ENCODE results near the gene NEDD4. TPM values are rescaled to one million over a fixed set of nuclear protein-coding genes. Genes with fewer than 3 reads are reported as not detected.
"Not testable (repeated sequence)": the region's sequence is repeated elsewhere in the genome, so short reads cannot be mapped to it uniquely, and the experiment has no call there.

Gene NEDD4
- total RNA-seq, 2 experiments from 2014 or later: 2.6 to 2.7 TPM

- ATAC-seq (ENCODE audit: poor library complexity); DNase-seq; H3K9me3 ChIP-seq (ENCODE audit: control insufficient read depth in 1 of 2, insufficient read depth in 1 of 2, low read length in 2 of 2); H3K36me3 ChIP-seq (ENCODE audit: insufficient read depth, low read length); H3K4me1 Mint-ChIP-seq (ENCODE audit: low read depth); intact Hi-C loops (cut with DNase I, micrococcal nuclease); H3K4me3 ChIP-seq (ENCODE audit: low read length); POLR2A ChIA-PET; H3K4me3 Mint-ChIP-seq; H3K36me3 Mint-ChIP-seq (ENCODE audit: low read depth); H3K4me1 ChIP-seq (ENCODE audit: insufficient read depth, low read length); H3K27ac ChIP-seq (ENCODE audit: low read depth in 1 of 2, low read length in 2 of 2); H3K27ac Mint-ChIP-seq; H3K9me3 Mint-ChIP-seq: not testable (repeated sequence)
- H3K27me3 ChIP-seq (ENCODE audit: control insufficient read depth in 1 of 2, insufficient read depth in 2 of 2, low read length in 2 of 2): peaks cover 0 to 13% of the 10 kb centered on the region in 2 experiments
- H3K27me3 Mint-ChIP-seq: peaks cover 22% of the 10 kb centered on the region
- CTCF ChIA-PET: interaction anchor here (0.7 kb wide), 1 partner anchor 26 kb away, joined by 3 read pairs; no protein-coding TSS in a partner anchor
Measured at GRCh38 chr15:56003277-56003676, 9.9 kb upstream of the NEDD4 start.

- Mint-ChIP-seq H3K4me3 (no peak overlapping the region), H3K9me3 (no peaks in the 10 kb centered on the region), H3K4me1 (ENCODE audit: low read depth) (no peaks in the 10 kb centered on the region), H3K27me3 (peaks cover 21% of the 10 kb centered on the region), H3K36me3 (ENCODE audit: low read depth) (no peaks in the 10 kb centered on the region), H3K27ac (no peak overlapping the region)
- DNase-seq (no peak), ATAC-seq (ENCODE audit: poor library complexity) (no peak)
- Histone ChIP-seq H3K36me3 (ENCODE audit: insufficient read depth, low read length) (no peaks in the 10 kb centered on the region), H3K4me3 (ENCODE audit: low read length) (no peak overlapping the region), H3K27me3 (ENCODE audit: control insufficient read depth in 1 of 2, insufficient read depth in 2 of 2, low read length in 2 of 2) (peaks cover 0 to 7% of the 10 kb centered on the region in 2 experiments), H3K4me1 (ENCODE audit: insufficient read depth, low read length) (no peaks in the 10 kb centered on the region), H3K27ac (ENCODE audit: low read depth in 1 of 2, low read length in 2 of 2) (no peak overlapping the region), H3K9me3 (ENCODE audit: control insufficient read depth in 1 of 2, insufficient read depth in 1 of 2, low read length in 2 of 2) (no peaks in the 10 kb centered on the region)
- TF ChIP-seq, protein P1, sequence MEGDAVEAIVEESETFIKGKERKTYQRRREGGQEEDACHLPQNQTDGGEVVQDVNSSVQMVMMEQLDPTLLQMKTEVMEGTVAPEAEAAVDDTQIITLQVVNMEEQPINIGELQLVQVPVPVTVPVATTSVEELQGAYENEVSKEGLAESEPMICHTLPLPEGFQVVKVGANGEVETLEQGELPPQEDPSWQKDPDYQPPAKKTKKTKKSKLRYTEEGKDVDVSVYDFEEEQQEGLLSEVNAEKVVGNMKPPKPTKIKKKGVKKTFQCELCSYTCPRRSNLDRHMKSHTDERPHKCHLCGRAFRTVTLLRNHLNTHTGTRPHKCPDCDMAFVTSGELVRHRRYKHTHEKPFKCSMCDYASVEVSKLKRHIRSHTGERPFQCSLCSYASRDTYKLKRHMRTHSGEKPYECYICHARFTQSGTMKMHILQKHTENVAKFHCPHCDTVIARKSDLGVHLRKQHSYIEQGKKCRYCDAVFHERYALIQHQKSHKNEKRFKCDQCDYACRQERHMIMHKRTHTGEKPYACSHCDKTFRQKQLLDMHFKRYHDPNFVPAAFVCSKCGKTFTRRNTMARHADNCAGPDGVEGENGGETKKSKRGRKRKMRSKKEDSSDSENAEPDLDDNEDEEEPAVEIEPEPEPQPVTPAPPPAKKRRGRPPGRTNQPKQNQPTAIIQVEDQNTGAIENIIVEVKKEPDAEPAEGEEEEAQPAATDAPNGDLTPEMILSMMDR (IDR thresholded peaks at IDR 0.05): no peak
- intact Hi-C loops (cut with DNase I, micrococcal nuclease): no loop called here
- ChIA-PET CTCF (no interaction called here), POLR2A (no interaction called here)
Measured at GRCh38 chr15:56001471-56002078, 8.2 kb upstream of the NEDD4 start.

DNA sequence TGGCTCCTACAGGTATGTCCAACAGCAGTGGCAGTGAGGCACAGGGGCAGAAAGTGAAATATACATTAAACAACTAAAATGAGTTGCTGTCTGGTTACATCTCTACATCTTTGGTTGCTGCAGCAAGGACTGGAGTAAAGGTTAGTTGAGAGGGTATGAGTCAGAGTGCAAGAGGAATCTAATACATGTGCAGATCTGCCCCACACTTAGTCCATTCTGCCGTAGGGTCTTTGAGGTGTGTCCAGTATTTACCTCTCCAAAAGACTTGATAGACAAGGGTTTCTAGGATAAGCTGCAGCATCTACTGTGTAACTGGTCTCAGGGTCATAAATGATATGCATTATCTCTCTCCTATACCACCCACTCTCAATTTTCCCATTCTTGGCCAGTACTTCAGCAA lies 6.2 kb upstream of the NEDD4 start:
- Histone ChIP-seq H3K27me3 (ENCODE audit: control insufficient read depth in 1 of 2, insufficient read depth in 2 of 2, low read length in 2 of 2) (peaks cover 0 to 5% of the 10 kb centered on the region in 2 experiments), H3K4me3 (ENCODE audit: low read length) (no peak overlapping the region), H3K27ac (ENCODE audit: low read depth in 1 of 2, low read length in 2 of 2) (no peak overlapping the region), H3K9me3 (ENCODE audit: control insufficient read depth in 1 of 2, insufficient read depth in 1 of 2, low read length in 2 of 2) (no peaks in the 10 kb centered on the region), H3K4me1 (ENCODE audit: insufficient read depth, low read length) (no peaks in the 10 kb centered on the region), H3K36me3 (ENCODE audit: insufficient read depth, low read length) (no peaks in the 10 kb centered on the region)
- Mint-ChIP-seq H3K27me3 (peaks cover 17% of the 10 kb centered on the region), H3K4me1 (ENCODE audit: low read depth) (no peaks in the 10 kb centered on the region), H3K36me3 (ENCODE audit: low read depth) (no peaks in the 10 kb centered on the region), H3K4me3 (no peak overlapping the region), H3K27ac (no peak overlapping the region), H3K9me3 (no peaks in the 10 kb centered on the region)
- intact Hi-C loops (cut with DNase I, micrococcal nuclease): no loop called here
- ChIA-PET CTCF (no interaction called here), POLR2A (no interaction called here)
- no peak for ATAC-seq (ENCODE audit: poor library complexity)
- DNase-seq: no peak
- TF ChIP-seq, protein P1 (IDR thresholded peaks at IDR 0.05): no peak

- H3K27me3 Mint-ChIP-seq: peaks cover 14% of the 10 kb centered on the region
- H3K27ac Mint-ChIP-seq: no peak overlapping the region
- ChIA-PET CTCF (no interaction called here), POLR2A (interaction anchor here (1.2 kb wide), 1 partner anchor 31 kb away, joined by 3 read pairs; no protein-coding TSS in a partner anchor)
- TF ChIP-seq, protein P1 (IDR thresholded peaks at IDR 0.05): no peak
- ATAC-seq (ENCODE audit: poor library complexity) (no peak), DNase-seq (no peak)
- no peaks in the 10 kb centered on the region for H3K4me1 Mint-ChIP-seq (ENCODE audit: low read depth)
- intact Hi-C loops (cut with DNase I, micrococcal nuclease): no loop called here
- H3K36me3 Mint-ChIP-seq (ENCODE audit: low read depth): no peaks in the 10 kb centered on the region
- Histone ChIP-seq H3K27me3 (ENCODE audit: control insufficient read depth in 1 of 2, insufficient read depth in 2 of 2, low read length in 2 of 2) (peaks cover 5% of the 10 kb centered on the region in 2 experiments), H3K4me1 (ENCODE audit: insufficient read depth, low read length) (peaks cover 6% of the 10 kb centered on the region), H3K27ac (ENCODE audit: low read depth in 1 of 2, low read length in 2 of 2) (no peak overlapping the region), H3K9me3 (ENCODE audit: control insufficient read depth in 1 of 2, insufficient read depth in 1 of 2, low read length in 2 of 2) (no peaks in the 10 kb centered on the region), H3K36me3 (ENCODE audit: insufficient read depth, low read length) (no peaks in the 10 kb centered on the region), H3K4me3 (ENCODE audit: low read length) (no peak overlapping the region)
- no peak overlapping the region for H3K4me3 Mint-ChIP-seq
- H3K9me3 Mint-ChIP-seq: no peaks in the 10 kb centered on the region
Measured at GRCh38 chr15:55998478-55998877, 5.1 kb upstream of the NEDD4 start.

All from CD4-positive, alpha-beta T cell (primary cell).